Psoas muscle (tissue), 8 donors: ENCODE measurements around the gene BBS7. TPM values are rescaled to one million over a fixed set of nuclear protein-coding genes. Genes with fewer than 3 reads are reported as not detected.
A peak's percentile ranks its signal among the peaks of the same experiment; 100 is the strongest.

Experiments used
- ATAC-seq, 4 donors: fragments of 200-7000 bp; cut with Tn5 transposase; one replicate each; pipeline ENCODE4 v1.9.1; 2020; ENCODE audit warnings: moderate library complexity in 3 of 4, mild to moderate bottlenecking in 2 of 4
- DNase-seq, 2 donors: peaks; one replicate each; pipeline ENCODE4 v3.0.0-alpha.2; 2020
- H3K27ac ChIP-seq: fragments of 200-600 bp; one replicate; pipeline ENCODE4 v1.8.0; 2022
- H3K27me3 ChIP-seq, 3 donors: fragments of 200-600 bp in 1 of 3; one replicate each; pipeline versions ENCODE4 v1.6.1 to v1.8.0; 2013 to 2022; ENCODE audit warnings: low read length in 2 of 3, mild to moderate bottlenecking in 2 of 3, moderate library complexity in 1 of 3; ENCODE audit not compliant: insufficient read depth in 3 of 3
- H3K36me3 ChIP-seq, 2 donors: fragments of 200-600 bp in 1 of 2; one replicate each; pipeline versions ENCODE4 v1.6.1 to v1.8.0; 2013 to 2022; ENCODE audit warnings: low read depth in 1 of 2, mild to moderate bottlenecking in 1 of 2, moderate library complexity in 1 of 2; ENCODE audit not compliant: insufficient read depth in 1 of 2
- H3K4me1 ChIP-seq: fragments of 200-600 bp; one replicate; pipeline ENCODE4 v1.8.0; 2022
- H3K4me3 ChIP-seq: fragments of 200-600 bp; one replicate; pipeline ENCODE4 v1.8.0; 2022; ENCODE audit warnings: mild to moderate bottlenecking
- H3K9me3 ChIP-seq: fragments of 200-600 bp; one replicate; pipeline ENCODE4 v1.8.0; 2022
- CTCF ChIP-seq: fragments of 200-600 bp; IDR thresholded peaks from one replicate; pipeline ENCODE4 v1.8.0; 2022; ENCODE audit warnings: antibody characterized with exemption
- WGBS, 3 donors: extraction: QIAGEN DNeasy Blood & Tissue Kit; methylation state at CpG; one replicate each; pipeline versions ENCODE4 v1.1.6 to v1.1.7; 2013; 5-methylcytosine and 5-hydroxymethylcytosine counted together
- intact Hi-C, 2 donors: fragments of 100-400 bp; cut with DNase I; formaldehyde crosslinking; loops; one replicate each; pipeline versions ENCODE4 v1.11.0 to v1.14.2; 2022
- polyA plus RNA-seq, 3 donors: library from polyadenylated mRNA; stranded (reverse); fragments of 200-250 nt; gene quantifications; one replicate each; pipeline ENCODE4 v1.2.3, GENCODE V29; 2013
- total RNA-seq, 4 donors: library from RNA; stranded (reverse); fragmentation: NEBNext Ultra II Directional in 2 of 4; extraction: Animal tissue kit (Norgen Biotek cat#: 25700) in 2 of 4; gene quantifications; one replicate each; pipeline versions ENCODE4 v1.2.1 to v1.2.4, GENCODE V29; 2021 to 2023
- donor health status: healthy with polysubstance abuse.
- donor health status: DM: no; HTN: no; CAD: no; lungs with moderate emphysema.
- donor health status: Bipolar disorder and iron deficiency.
- donor health status: healthy.
- donor health status: DM: yes; HTN: yes; CAD: no.
- donor health status: DM: no; HTN: no; CAD: no.
- donor health status: DM: no; HTN: no; CAD: no.
- donor health status: DM: yes; HTN: yes; CAD: no.

The BBS7 gene
- total and polyA plus RNA-seq, 7 donors, result 4.0 to 10.3 (median 5.3) TPM

DNA sequence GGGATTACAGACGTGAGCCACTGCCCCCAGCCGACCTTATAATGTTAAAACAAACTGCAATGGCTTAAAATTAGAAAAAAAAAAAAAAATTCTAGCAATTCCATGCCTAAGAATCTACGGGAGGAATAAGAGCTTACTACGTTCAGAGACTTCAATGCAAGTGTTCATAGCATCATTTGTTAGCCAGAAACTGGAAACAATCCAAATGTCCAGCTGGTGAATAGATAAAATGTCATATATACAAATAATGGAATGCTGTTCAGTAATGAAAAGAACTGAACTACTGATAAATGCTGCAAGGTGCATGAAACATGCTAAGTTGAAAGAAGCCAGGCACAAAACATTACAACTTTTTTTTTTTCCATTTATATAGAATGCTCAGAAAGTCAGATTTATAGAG lies 63.9 kb downstream of the BBS7 start:
- Histone ChIP-seq H3K9me3 (no peaks in the 10 kb centered on the region), H3K4me3 (no peak overlapping the region), H3K27ac (no peak overlapping the region), H3K36me3 (peaks cover 7 to 90% of the 10 kb centered on the region in 2 donors), H3K4me1 (peaks cover 7% of the 10 kb centered on the region), H3K27me3 (no peaks in the 10 kb centered on the region)
- TF ChIP-seq CTCF, result no peak
- DNase-seq, result no peak
- intact Hi-C loops, result loop anchor here in 1 of 2 donors (10.0 kb wide), 1 partner anchor 132 kb away; no protein-coding TSS in a partner anchor
- WGBS, 3 donors, result 46 to 57% (median 56%) methylated on average over 4 of the region's 4 CpGs
- ATAC-seq, result no peak

- Histone ChIP-seq H3K9me3 (no peaks in the 10 kb centered on the region), H3K36me3 (peaks cover 7 to 43% of the 10 kb centered on the region in 2 donors), H3K27me3 (no peaks in the 10 kb centered on the region), H3K4me3 (peak overlapping the region; percentile 85), H3K4me1 (peaks cover 17% of the 10 kb centered on the region), H3K27ac (peak overlapping the region; percentile 92)
- no peak for ATAC-seq
- DNase-seq, result no peak
- 10 to 15% (median 14%) methylated on average over 4 of the region's 4 CpGs for WGBS, 3 donors
- intact Hi-C loops, result loop anchor here (2.0 to 10.0 kb wide), 3 partner anchors 21 to 127 kb away; partner anchors contain the start of genes ANXA5 (in 1 of the 2) and CCNA2 (in 1 of the 2)
- TF ChIP-seq CTCF, result no peak
These were observed 68.6 kb downstream of the BBS7 start for GRCh38 chr4:121801715-121802075.

- DNase-seq (peak; percentile 95 to 97), ATAC-seq (peak; percentile 95 to 99 (median 98))
- H3K36me3 ChIP-seq, result peaks cover 7 to 37% of the 10 kb centered on the region in 2 donors
- peak within 1 kb of the TSS; percentile 92 for H3K27ac ChIP-seq
- no peak for TF ChIP-seq CTCF
- no peaks in the 10 kb centered on the region for H3K27me3 ChIP-seq
- H3K9me3 ChIP-seq, result no peaks in the 10 kb centered on the region
- 0 to 1% (median 0%) methylated on average over 48 of the region's 48 CpGs for WGBS, 3 donors
- peak within 1 kb of the TSS; percentile 85 for H3K4me3 ChIP-seq
- H3K4me1 ChIP-seq, result peaks cover 17% of the 10 kb centered on the region
- intact Hi-C loops, result loop anchor here (2.0 to 10.0 kb wide), 3 partner anchors 22 to 126 kb away; partner anchors contain the start of genes ANXA5 (in 1 of the 2) and CCNA2 (in 1 of the 2)
These were observed 69.1 kb downstream of the BBS7 start, which contains the start of gene EXOSC9 for GRCh38 chr4:121800961-121801714. EXOSC9 (plus strand) TSS chr4:121801323; CDS start chr4:121801425, 102 bp downstream.

- ATAC-seq, result peak; percentile 11 to 62 (median 34)
- TF ChIP-seq CTCF, result no peak
- no peak for DNase-seq
- peak overlapping the region; percentile 85 for H3K4me3 ChIP-seq
- H3K36me3 ChIP-seq, result peaks cover 7 to 32% of the 10 kb centered on the region in 2 donors
- 23 to 24% (median 23%) methylated on average over 8 of the region's 8 CpGs for WGBS, 3 donors
- H3K27me3 ChIP-seq, result no peaks in the 10 kb centered on the region
- H3K27ac ChIP-seq, result peak overlapping the region; percentile 92
- H3K9me3 ChIP-seq, result no peaks in the 10 kb centered on the region
- intact Hi-C loops, result loop anchor here (2.0 to 10.0 kb wide), 3 partner anchors 22 to 126 kb away; partner anchors contain the start of genes ANXA5 (in 1 of the 2) and CCNA2 (in 1 of the 2)
- peaks cover 17% of the 10 kb centered on the region for H3K4me1 ChIP-seq
These were observed 69.7 kb downstream of the BBS7 start for GRCh38 chr4:121800638-121800960.
